Measurements from ENCODE around the gene NKPD1.

GRCh38 chr19:45125975-45126493, 34.7 kb downstream of the NKPD1 start:
- TF ChIP-seq CTCF (IDR thresholded peaks at IDR 0.05; ENCODE audit: extremely low read depth in 1 of 2, insufficient read depth in 1 of 2, low read depth in 1 of 2, low read length in 2 of 2) (peak; percentile 74 to 84), POLR2A (IDR thresholded peaks at IDR 0.05; ENCODE audit: low read depth, low read length) (no peak), EZH2 (IDR thresholded peaks at IDR 0.05; ENCODE audit: borderline replicate concordance, low read depth, low read length, severe bottlenecking) (no peak), POLR2AphosphoS5 (IDR thresholded peaks at IDR 0.05; ENCODE audit: insufficient read depth, low read depth, low read length) (no peak), MAX (IDR thresholded peaks at IDR 0.05; ENCODE audit: insufficient read depth, insufficient read length) (no peak), GATA2 (IDR thresholded peaks at IDR 0.05; ENCODE audit: insufficient read depth, insufficient read length, low read depth, low read length) (no peak), JUN (IDR thresholded peaks at IDR 0.05; ENCODE audit: borderline replicate concordance, insufficient read depth, insufficient read length, low read depth) (no peak), MYC (IDR thresholded peaks at IDR 0.05; ENCODE audit: low read depth, low read length) (no peak)

Measured in endothelial cell of umbilical vein (primary cell).